GM19438 (cell line): Measurements from ENCODE around the gene SPESP1.
"Not testable (repeated sequence)": the region's sequence is repeated elsewhere in the genome, so short reads cannot be mapped to it uniquely, and the experiment has no call there.

Experiments used
- ATAC-seq: cut with Tn5 transposase; IDR thresholded peaks from one replicate; pipeline ENCODE4 v1.9.1; 2021; ENCODE audit warnings: low read depth; ENCODE audit not compliant: unreplicated experiment

The SPESP1 gene

GRCh38 chr15:68958597-68958996 lies 28.3 kb downstream of the SPESP1 start:
- no peak for ATAC-seq

DNA sequence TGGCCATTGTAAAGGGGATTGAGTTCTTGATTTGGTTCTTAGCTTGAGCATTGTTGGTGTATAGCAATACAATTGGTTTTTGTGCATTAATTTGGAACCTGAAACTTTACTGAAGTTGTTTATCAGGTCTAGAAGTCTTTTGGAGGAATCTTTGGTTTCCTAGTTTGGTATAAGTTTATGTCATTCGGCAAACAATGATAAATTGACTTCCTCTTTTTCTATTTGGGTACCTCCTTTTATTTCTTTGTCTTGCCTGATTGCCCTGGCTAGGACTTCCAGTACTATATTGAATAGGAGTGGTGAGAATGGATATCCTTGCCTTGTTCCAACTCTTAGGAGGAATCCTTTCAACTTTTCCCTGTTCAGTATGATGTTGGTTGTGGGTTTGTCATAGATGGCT lies 32.1 kb downstream of the SPESP1 start:
- no peak for ATAC-seq

DNA sequence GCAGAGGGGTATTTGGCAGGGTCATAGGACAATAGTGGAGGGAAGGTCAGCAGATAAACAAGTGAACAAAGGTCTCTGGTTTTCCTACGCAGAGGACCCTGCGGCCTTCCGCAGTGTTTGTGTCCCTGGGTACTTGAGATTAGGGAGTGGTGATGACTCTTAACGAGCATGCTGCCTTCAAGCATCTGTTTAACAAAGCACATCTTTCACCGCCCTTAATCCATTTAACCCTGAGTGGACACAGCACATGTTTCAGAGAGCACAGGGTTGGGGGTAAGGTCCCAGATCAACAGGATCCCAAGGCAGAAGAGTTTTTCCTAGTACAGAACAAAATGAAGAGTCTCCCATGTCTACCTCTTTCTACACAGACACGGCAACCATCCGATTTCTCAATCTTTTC lies 33.4 kb downstream of the SPESP1 start:
- not testable (repeated sequence) for ATAC-seq

DNA sequence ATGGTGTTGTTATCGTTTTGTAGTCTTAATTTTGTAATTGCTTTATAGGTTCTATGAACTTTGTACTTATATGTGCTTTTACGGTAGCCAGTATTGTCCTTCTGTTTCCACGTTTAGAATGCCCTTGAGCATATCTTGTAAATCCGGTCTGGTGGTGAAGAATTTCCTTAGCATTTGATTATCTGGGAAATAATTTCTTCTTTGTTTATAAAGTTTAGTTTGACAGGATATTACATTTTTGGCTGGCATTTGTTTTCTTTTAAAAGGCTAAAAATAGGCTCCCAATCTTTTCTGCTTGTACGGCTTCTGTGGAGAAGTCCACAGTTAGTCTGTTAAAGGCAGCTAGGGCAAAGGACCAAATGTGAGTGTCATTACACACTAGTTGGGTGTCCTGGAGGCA lies 36.7 kb downstream of the SPESP1 start:
- no peak for ATAC-seq

DNA sequence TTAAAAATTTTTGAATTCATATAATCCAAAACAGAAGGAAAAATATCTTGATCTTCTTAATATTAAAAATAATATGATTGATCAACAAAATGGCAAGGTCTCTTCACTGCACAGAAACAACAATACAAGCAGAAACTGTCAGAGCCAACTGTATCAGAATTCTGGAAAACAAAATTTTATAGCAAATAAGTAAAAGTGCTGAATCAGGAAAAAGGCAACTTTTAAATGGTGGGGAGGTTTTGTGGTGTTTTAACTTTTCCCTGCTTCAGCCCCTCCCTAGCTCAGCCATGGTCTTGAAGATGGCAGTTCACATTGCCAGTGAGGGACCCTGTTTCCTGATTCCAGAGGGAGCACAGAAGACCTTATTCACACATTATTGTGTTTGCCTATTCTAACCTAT lies 37.6 kb downstream of the SPESP1 start:
- no peak for ATAC-seq

DNA sequence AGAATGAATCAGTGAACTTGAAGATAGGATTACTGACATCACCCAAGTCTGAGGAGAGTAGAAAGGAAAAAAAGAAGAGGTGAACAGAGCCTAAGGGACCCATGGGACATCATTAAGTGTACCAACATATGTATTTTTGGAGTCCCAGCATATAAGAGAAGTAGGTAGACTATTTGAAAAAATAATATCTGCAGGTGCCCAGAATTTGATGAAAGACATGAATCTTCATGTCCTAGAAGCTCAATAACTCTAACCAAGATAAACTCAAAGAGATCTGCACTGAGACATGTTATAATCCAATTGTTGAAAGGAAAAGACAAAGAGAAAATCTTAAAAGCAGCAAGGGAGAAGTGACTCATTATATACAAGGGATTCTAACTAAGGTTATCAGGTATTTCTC lies 39.0 kb downstream of the SPESP1 start:
- no peak for ATAC-seq

DNA sequence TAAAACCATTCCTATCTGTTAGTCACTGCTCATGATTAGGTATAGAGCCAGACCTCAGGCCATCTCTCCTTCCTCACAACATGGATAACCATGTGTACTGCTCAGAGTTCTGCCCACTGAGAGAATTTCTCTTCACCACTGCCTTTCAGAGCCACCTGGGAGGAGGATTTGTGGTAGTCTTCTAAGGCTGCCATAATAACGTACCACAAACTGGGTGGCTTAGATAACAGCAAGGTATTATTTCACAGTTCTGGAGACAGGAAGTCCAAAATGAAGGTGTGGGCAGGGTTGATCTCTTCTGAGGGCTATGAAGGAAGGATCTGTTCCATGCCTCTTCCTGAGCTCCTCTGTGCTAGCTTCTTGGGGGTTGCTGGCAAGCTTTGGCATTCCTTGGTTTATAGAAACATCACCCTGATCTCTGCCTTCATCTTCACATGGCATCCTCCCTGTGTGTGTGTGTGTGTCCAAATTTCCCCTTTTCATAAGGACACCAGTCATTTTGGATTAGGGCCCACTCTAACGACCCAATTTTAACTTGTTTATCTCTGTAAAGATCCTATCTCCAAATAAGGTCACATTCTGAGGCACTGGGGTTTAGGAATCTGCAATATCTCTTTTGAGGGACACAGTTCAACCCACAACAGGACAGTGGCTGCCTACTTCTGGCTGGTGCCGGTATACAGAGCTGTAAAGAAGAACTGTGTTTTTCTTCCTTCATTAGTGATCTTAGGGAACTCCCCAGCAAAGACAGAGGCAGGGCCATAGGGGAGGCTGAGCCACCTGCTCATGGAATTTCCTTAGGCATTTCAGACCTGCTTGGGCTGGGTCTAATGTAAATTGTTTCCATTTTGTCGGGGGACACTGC lies 42.1 kb downstream of the SPESP1 start:
- ATAC-seq: no peak

- ATAC-seq: not testable (repeated sequence)
Measured at GRCh38 chr15:68975651-68976160, 45.4 kb downstream of the SPESP1 start.

- not testable (repeated sequence) for ATAC-seq
Measured at GRCh38 chr15:68977426-68977825, 47.1 kb downstream of the SPESP1 start.

- no peak for ATAC-seq
Measured at GRCh38 chr15:68979006-68979405, 48.7 kb downstream of the SPESP1 start.

- no peak for ATAC-seq
Measured at GRCh38 chr15:68979816-68980215, 49.5 kb downstream of the SPESP1 start.

DNA sequence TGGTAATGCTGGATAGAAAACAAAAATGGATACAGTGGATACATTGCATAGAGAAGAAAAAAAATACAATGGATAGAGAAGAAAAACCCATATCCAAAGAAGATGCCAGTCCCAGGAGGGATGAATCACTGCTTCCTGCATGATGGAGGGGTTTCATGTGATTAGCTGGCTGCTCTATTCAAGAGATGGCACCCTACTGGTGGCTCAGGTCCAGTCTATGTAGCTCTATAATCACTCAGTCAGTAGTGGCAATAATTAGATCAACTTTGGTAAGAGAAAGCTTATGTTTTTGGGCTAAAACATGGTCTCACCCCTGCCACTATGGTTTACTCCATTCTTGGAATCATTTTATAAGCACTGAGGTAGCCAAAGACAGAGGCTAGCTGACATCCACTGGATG lies 50.5 kb downstream of the SPESP1 start:
- no peak for ATAC-seq

DNA sequence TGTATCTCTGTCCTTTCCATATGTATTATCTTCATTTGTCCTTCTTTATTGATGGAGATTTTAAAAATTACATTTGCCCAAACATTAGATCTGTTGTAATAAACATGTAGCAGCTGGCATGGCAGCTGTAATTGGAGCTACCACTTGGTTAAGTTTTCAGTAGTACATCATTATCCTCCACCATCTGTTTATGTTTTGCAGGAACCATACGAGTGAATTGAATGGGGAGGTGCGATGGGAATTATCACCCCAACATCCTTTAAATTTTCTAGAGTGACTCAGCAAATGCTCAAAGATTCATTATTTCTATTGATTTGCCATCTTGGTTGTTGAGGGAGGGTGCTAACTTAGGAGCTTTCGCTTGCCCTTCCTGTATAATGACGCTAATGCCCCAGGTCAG lies 51.6 kb downstream of the SPESP1 start:
- no peak for ATAC-seq

- no peak for ATAC-seq
Measured at GRCh38 chr15:68982976-68983563, 52.7 kb downstream of the SPESP1 start.

GRCh38 chr15:68983961-68984481 lies 53.7 kb downstream of the SPESP1 start:
- ATAC-seq: no peak

- ATAC-seq: no peak
Measured at GRCh38 chr15:68984586-68984985, 54.3 kb downstream of the SPESP1 start.

GRCh38 chr15:68985361-68985891 lies 55.1 kb downstream of the SPESP1 start:
- no peak for ATAC-seq

- ATAC-seq: no peak
Measured at GRCh38 chr15:68986322-68986721, 56.0 kb downstream of the SPESP1 start.

DNA sequence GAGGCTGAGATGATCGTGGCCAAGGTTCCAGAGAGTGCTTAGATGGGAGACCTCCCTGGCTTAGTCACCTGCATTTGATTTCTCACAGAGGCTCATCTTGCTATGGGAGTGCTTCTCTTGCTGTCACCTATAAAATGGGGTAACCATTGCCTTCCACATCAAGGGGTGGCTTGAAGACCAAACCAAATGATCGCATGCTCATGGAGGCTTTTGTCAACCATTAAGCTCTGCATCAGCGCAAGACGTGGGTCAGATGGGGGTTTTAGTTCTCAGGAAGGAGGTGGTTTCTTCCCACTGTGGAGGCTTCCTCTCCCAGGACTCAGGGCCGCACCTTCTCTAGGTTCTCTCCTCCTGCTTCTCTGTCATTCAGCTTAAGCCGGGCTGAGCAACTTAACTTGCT lies 56.8 kb downstream of the SPESP1 start:
- ATAC-seq: no peak

GRCh38 chr15:68987676-68988075 lies 57.4 kb downstream of the SPESP1 start:
- no peak for ATAC-seq

DNA sequence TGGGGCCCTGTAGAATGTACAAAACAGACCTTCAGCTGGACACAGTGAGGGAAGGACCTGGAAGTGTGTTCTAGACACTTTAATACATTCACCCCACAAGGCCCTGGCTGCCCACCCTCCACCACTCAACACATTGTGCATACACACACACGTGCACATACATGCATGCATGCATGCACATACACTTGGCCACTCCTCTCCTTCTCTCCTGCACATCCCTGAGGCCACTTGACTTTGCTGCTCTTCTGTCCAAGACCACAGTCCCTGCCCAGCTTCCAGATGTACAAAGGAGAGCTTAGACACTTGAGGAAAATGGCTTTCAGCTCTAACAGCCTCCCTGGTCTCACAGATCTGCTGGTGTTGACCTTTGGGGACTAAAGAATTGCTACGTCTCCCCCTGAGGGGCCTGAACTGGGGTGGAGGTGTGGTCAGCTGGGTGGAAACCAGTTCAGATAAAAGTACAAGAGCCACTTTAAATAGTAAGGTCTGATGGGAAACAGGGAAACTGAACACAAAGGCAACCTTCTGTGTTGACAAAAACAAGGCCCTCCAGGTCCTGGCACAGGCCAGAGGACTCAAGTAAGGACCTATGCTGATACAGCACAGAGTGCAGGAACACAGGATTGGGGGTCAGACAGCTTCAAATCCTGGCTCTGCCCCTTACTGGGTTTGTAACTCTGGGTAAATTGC lies 59.4 kb downstream of the SPESP1 start:
- ATAC-seq: no peak
